AG10803 (cell line): ENCODE measurements around the gene FSTL5.

Experiments used
- DNase-seq: peaks from one replicate; pipeline ENCODE4 v3.0.0; 2010; ENCODE audit warnings: low read depth
- H3K4me3 ChIP-seq: 2 replicates; pipeline ENCODE4 v1.5.1; 2011; ENCODE audit warnings: mild to moderate bottlenecking, low read length, control low read depth
- CTCF ChIP-seq: conservative IDR thresholded peaks from 2 replicates; pipeline ENCODE4 v1.5.1; 2011; ENCODE audit warnings: mild to moderate bottlenecking, low read length, control low read depth, inconsistent platforms

FSTL5 gene

GRCh38 chr4:161411901-161412300 is 751.9 kb downstream of the FSTL5 start:
- H3K4me3 ChIP-seq, result no peak overlapping the region
- no peak for DNase-seq
- TF ChIP-seq CTCF, result no peak

- H3K4me3 ChIP-seq, result no peak overlapping the region
- no peak for DNase-seq
- TF ChIP-seq CTCF, result no peak
Observed at GRCh38 chr4:161404346-161405110, 759.3 kb downstream of the FSTL5 start.

GRCh38 chr4:161403781-161404180 is 760.0 kb downstream of the FSTL5 start:
- no peak for DNase-seq
- no peak for TF ChIP-seq CTCF
- no peak overlapping the region for H3K4me3 ChIP-seq

- TF ChIP-seq CTCF, result no peak
- DNase-seq, result no peak
- no peak overlapping the region for H3K4me3 ChIP-seq
Observed at GRCh38 chr4:161393602-161394001, 770.2 kb downstream of the FSTL5 start.

GRCh38 chr4:161382655-161383054 is 781.1 kb downstream of the FSTL5 start:
- TF ChIP-seq CTCF, result no peak
- H3K4me3 ChIP-seq, result no peak overlapping the region
- DNase-seq, result no peak

- no peak for DNase-seq
- TF ChIP-seq CTCF, result no peak
- no peak overlapping the region for H3K4me3 ChIP-seq
Observed at GRCh38 chr4:161376275-161376674, 787.5 kb downstream of the FSTL5 start.

- TF ChIP-seq CTCF, result no peak
- H3K4me3 ChIP-seq, result no peak overlapping the region
- DNase-seq, result no peak
Observed at GRCh38 chr4:161364681-161365080, 799.1 kb downstream of the FSTL5 start.
